NCI-H226 (cell line): Measurements from ENCODE around the gene RTL3.

ENCODE experiments used
- DNase-seq: peaks from one replicate; pipeline ENCODE4 v3.0.0-alpha.2; 2015

The RTL3 gene

GRCh38 chrX:78614264-78614663, 44.9 kb downstream of the RTL3 start:
- no peak for DNase-seq
